Neural crest cell (in vitro differentiated cells): Measurements from ENCODE around the gene DYSF. TPM values are rescaled to one million over a fixed set of nuclear protein-coding genes. Genes with fewer than 3 reads are reported as not detected.

ENCODE experiments used
- DNase-seq: peaks from one replicate; pipeline ENCODE4 v3.0.0; 2021; ENCODE audit warnings: low read depth, mixed read lengths, low spot score
- H3K27ac Mint-ChIP-seq: one replicate; pipeline ENCODE4 v1.8.0; 2021; ENCODE audit warnings: mild to moderate bottlenecking, mixed read lengths; ENCODE audit not compliant: unreplicated experiment
- H3K27me3 Mint-ChIP-seq: 2 replicates; pipeline ENCODE4 v1.8.0; 2021; ENCODE audit warnings: low read depth, mild to moderate bottlenecking, mixed read lengths
- H3K36me3 Mint-ChIP-seq: 2 replicates; pipeline ENCODE4 v1.8.0; 2021; ENCODE audit warnings: low read depth, mild to moderate bottlenecking, mixed read lengths
- H3K4me1 Mint-ChIP-seq: 2 replicates; pipeline ENCODE4 v1.8.0; 2021; ENCODE audit warnings: mixed read lengths
- H3K4me3 Mint-ChIP-seq: one replicate; pipeline ENCODE4 v1.8.0; 2021; ENCODE audit warnings: mild to moderate bottlenecking, mixed read lengths
- H3K9me3 Mint-ChIP-seq: 2 replicates; pipeline ENCODE4 v1.8.0; 2021; ENCODE audit warnings: mixed read lengths
- CTCF ChIP-seq: fragments of 200-600 bp; sonication (generic); conservative IDR thresholded peaks from 2 replicates; pipeline ENCODE4 v1.5.0; 2021; ENCODE audit warnings: antibody characterized with exemption, mild to moderate bottlenecking
- total RNA-seq: library from RNA; stranded (reverse); gene quantifications from 2 replicates; pipeline ENCODE4 v1.2.1, GENCODE V29; 2021

The DYSF gene
- total RNA-seq, 1 donor from 2014 or later = 2.2 TPM

GRCh38 chr2:71474744-71475397 is 21.5 kb downstream of the DYSF start:
- peaks cover 5% of the 10 kb centered on the region for H3K4me1 Mint-ChIP-seq
- H3K36me3 Mint-ChIP-seq = no peaks in the 10 kb centered on the region
- peaks cover 15% of the 10 kb centered on the region for H3K27me3 Mint-ChIP-seq
- H3K4me3 Mint-ChIP-seq = no peak overlapping the region
- no peak for TF ChIP-seq CTCF
- H3K9me3 Mint-ChIP-seq = no peaks in the 10 kb centered on the region
- H3K27ac Mint-ChIP-seq = peak overlapping the region; percentile 64
- no peak for DNase-seq

GRCh38 chr2:71476495-71476894 is 23.1 kb downstream of the DYSF start:
- DNase-seq = no peak
- no peak for TF ChIP-seq CTCF
- H3K27ac Mint-ChIP-seq = no peak overlapping the region
- peaks cover 5% of the 10 kb centered on the region for H3K4me1 Mint-ChIP-seq
- H3K9me3 Mint-ChIP-seq = no peaks in the 10 kb centered on the region
- no peaks in the 10 kb centered on the region for H3K36me3 Mint-ChIP-seq
- no peak overlapping the region for H3K4me3 Mint-ChIP-seq
- peaks cover 6% of the 10 kb centered on the region for H3K27me3 Mint-ChIP-seq

GRCh38 chr2:71477231-71477691 is 23.9 kb downstream of the DYSF start:
- no peak overlapping the region for H3K4me3 Mint-ChIP-seq
- TF ChIP-seq CTCF = no peak
- peaks cover 5% of the 10 kb centered on the region for H3K4me1 Mint-ChIP-seq
- H3K9me3 Mint-ChIP-seq = no peaks in the 10 kb centered on the region
- H3K36me3 Mint-ChIP-seq = no peaks in the 10 kb centered on the region
- peaks cover 6% of the 10 kb centered on the region for H3K27me3 Mint-ChIP-seq
- DNase-seq = no peak
- no peak overlapping the region for H3K27ac Mint-ChIP-seq

GRCh38 chr2:71478806-71479205 is 25.4 kb downstream of the DYSF start:
- H3K27ac Mint-ChIP-seq = no peak overlapping the region
- H3K4me1 Mint-ChIP-seq = peaks cover 5% of the 10 kb centered on the region
- no peak for DNase-seq
- H3K27me3 Mint-ChIP-seq = peaks cover 6% of the 10 kb centered on the region
- TF ChIP-seq CTCF = no peak
- no peak overlapping the region for H3K4me3 Mint-ChIP-seq
- no peaks in the 10 kb centered on the region for H3K9me3 Mint-ChIP-seq
- no peaks in the 10 kb centered on the region for H3K36me3 Mint-ChIP-seq

- H3K27ac Mint-ChIP-seq = no peak overlapping the region
- DNase-seq = no peak
- H3K4me1 Mint-ChIP-seq = peaks cover 5% of the 10 kb centered on the region
- H3K27me3 Mint-ChIP-seq = peaks cover 6% of the 10 kb centered on the region
- H3K36me3 Mint-ChIP-seq = no peaks in the 10 kb centered on the region
- no peak for TF ChIP-seq CTCF
- H3K9me3 Mint-ChIP-seq = no peaks in the 10 kb centered on the region
- no peak overlapping the region for H3K4me3 Mint-ChIP-seq
These were observed 25.9 kb downstream of the DYSF start for GRCh38 chr2:71479261-71479660.
